Measurements from ENCODE around the gene VAPB. TPM values are rescaled to one million over a fixed set of nuclear protein-coding genes. Genes with fewer than 3 reads are reported as not detected.

Gene VAPB
- total and polyA plus RNA-seq, 10 of the 15 experiments (the other 5 are each of a cell fraction or from before 2014, with no cell fraction given) = 3.2 to 28.6 (median 20.5) TPM

DNA sequence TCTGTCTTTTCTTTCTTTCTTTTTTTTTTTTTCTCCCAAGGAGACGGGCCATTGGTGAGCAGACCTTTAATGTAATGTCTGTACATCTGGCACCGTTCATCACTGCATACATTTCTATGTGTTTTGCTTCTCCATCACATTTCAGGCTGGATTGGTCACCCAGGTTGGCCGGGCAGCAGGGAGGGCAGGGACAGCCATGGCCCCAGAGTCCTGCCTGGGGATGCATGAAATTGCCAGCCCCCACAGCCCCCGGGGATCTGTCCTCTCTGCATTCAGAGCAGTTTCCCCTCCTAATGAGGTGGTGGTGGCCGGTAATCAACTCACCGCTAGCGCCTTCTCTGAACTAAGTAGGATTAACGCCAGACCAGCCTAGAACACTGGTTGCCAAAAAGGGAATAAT is 75.8 kb downstream of the VAPB start:
- SMC1A ChIA-PET (ENCODE audit: uncharacterized antibody, unreplicated experiment) = interaction anchor here (1.1 to 1.3 kb wide), 2 partner anchors 14 to 24 kb away, joined by 3 to 5 read pairs; no protein-coding TSS in a partner anchor
- WGBS (ENCODE audit: insufficient coverage, insufficient replicate concordance, low lambda C conversion rate, missing lambda C conversion rate) = 81% methylated on average over 8 of the region's 8 CpGs

DNA sequence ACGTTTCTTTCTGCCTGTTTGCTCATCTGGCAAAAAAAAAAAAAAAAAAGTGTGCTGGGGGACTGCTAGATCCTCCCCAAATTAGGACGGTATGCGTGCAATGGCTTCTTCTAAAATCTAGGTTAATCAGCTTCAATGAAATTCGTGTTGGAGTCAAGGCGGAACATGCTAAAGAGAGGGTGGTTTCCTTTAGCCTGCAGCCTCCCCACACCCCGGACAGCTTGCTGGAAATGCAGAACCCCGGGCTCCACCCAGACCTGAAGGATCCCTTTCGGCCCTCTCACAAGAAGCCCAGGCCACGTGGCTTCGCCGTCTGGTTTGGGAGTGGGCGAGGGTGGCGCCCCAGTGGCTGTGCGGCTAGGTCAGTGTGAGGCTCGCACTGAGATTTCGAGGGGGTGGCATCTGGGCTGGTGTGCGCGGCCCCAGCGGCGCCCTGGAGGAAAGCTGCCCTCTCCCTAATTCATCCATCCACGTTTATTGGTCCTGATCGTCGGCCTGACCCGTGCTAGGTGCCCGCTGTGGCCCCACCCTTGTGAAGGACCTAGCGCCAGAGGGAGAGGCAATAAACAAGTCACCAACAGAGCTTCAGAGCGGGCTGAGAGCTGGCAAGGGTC is 77.2 kb downstream of the VAPB start:
- ChIA-PET SMC1A (ENCODE audit: uncharacterized antibody, unreplicated experiment) (interaction anchor here (0.5 to 0.6 kb wide), 2 partner anchors 46 to 940 kb away, joined by 3 read pairs; no protein-coding TSS in a partner anchor), CTCF (interaction anchor here (0.5 to 0.6 kb wide), 2 partner anchors 45 to 277 kb away, joined by 3 read pairs; no protein-coding TSS in a partner anchor)
- TF ChIP-seq SRF (IDR thresholded peaks at IDR 0.05; ENCODE audit: low read depth in 2 of 2, low read length in 2 of 2) (no peak), ZNF207 (IDR thresholded peaks at IDR 0.05; ENCODE audit: borderline replicate concordance) (no peak), BCL11A (IDR thresholded peaks at IDR 0.05; ENCODE audit: low read depth, low read length) (no peak), CBX3 (IDR thresholded peaks at IDR 0.05; ENCODE audit: borderline replicate concordance, low read depth) (no peak), KLF5 (IDR thresholded peaks at IDR 0.05; ENCODE audit: partially characterized antibody) (no peak), CHD4 (IDR thresholded peaks at IDR 0.05) (no peak), ZZZ3 (IDR thresholded peaks at IDR 0.05; ENCODE audit: control insufficient read depth, insufficient read length, low read depth) (no peak), MXI1 (IDR thresholded peaks at IDR 0.05; ENCODE audit: low read depth, low read length) (no peak), SREBF2 (IDR thresholded peaks at IDR 0.05; ENCODE audit: low read length) (no peak)
- TF ChIP-seq, protein P1, sequence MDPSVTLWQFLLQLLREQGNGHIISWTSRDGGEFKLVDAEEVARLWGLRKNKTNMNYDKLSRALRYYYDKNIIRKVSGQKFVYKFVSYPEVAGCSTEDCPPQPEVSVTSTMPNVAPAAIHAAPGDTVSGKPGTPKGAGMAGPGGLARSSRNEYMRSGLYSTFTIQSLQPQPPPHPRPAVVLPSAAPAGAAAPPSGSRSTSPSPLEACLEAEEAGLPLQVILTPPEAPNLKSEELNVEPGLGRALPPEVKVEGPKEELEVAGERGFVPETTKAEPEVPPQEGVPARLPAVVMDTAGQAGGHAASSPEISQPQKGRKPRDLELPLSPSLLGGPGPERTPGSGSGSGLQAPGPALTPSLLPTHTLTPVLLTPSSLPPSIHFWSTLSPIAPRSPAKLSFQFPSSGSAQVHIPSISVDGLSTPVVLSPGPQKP (IDR thresholded peaks at IDR 0.05; ENCODE audit: low read depth, low read length) = no peak

More for the DNA sequence above, 75.8 kb downstream of the VAPB start:
- no peak for FAIRE-seq
- H3K4me1 ChIP-seq (ENCODE audit: control insufficient read depth, insufficient read depth, low read length) = peaks cover 4% of the 10 kb centered on the region
- no peaks in the 10 kb centered on the region for H3K27me3 ChIP-seq (replicated peaks in 1 of 2; ENCODE audit: control insufficient read depth in 2 of 2, insufficient read depth in 2 of 2, low read length in 1 of 2)
- no TSS peak for BruUV-seq (replicated peaks)
- POLR2A ChIA-PET = interaction anchor here (0.9 kb wide), 1 partner anchor 11 kb away, joined by 3 read pairs; no protein-coding TSS in a partner anchor
- no peak overlapping the region for H2AFZ ChIP-seq (ENCODE audit: control insufficient read depth, low read depth, low read length)
- intact Hi-C loops (cut with micrococcal nuclease; ENCODE audit: unreplicated experiment) = no loop called here
- CTCF ChIA-PET = no interaction called here
- TF ChIP-seq SREBF2 (IDR thresholded peaks at IDR 0.05; ENCODE audit: low read length) (no peak), SMC3 (IDR thresholded peaks at IDR 0.05; ENCODE audit: borderline replicate concordance, low read length) (no peak), TBL1XR1 (IDR thresholded peaks at IDR 0.05; ENCODE audit: low read depth, low read length) (no peak), SUPT20H (IDR thresholded peaks at IDR 0.05; ENCODE audit: borderline replicate concordance, control insufficient read depth, low read depth, low read length) (no peak), IKZF2 (IDR thresholded peaks at IDR 0.05) (no peak), FOXM1 (IDR thresholded peaks at IDR 0.05; ENCODE audit: low read depth, low read length) (no peak)
- TF ChIP-seq, protein P2, sequence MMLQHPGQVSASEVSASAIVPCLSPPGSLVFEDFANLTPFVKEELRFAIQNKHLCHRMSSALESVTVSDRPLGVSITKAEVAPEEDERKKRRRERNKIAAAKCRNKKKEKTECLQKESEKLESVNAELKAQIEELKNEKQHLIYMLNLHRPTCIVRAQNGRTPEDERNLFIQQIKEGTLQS (IDR thresholded peaks at IDR 0.05; ENCODE audit: borderline replicate concordance, extremely low read depth, low read depth, low read length) = no peak
- TF ChIP-seq, protein P3, sequence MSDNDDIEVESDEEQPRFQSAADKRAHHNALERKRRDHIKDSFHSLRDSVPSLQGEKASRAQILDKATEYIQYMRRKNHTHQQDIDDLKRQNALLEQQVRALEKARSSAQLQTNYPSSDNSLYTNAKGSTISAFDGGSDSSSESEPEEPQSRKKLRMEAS (IDR thresholded peaks at IDR 0.05; ENCODE audit: low read depth, low read length) = no peak
- no peak overlapping the region for H3K4me2 ChIP-seq (ENCODE audit: control insufficient read depth, insufficient read depth)
- H3K9me3 ChIP-seq (replicated peaks; ENCODE audit: control insufficient read depth, insufficient read depth, low read length) = no peaks in the 10 kb centered on the region
- no peak overlapping the region for H3K9ac ChIP-seq (ENCODE audit: control insufficient read depth, insufficient read depth, low read length)
- in situ Hi-C loops (cut with MboI) = loop anchor here (25.0 kb wide), 1 partner anchor 172 kb away; no protein-coding TSS in a partner anchor
- no peak for ATAC-seq
- H3K36me3 ChIP-seq (ENCODE audit: control insufficient read depth in 2 of 2, insufficient read depth in 2 of 2, low read length in 1 of 2) = no peaks in the 10 kb centered on the region
- no peak overlapping the region for H3K27ac ChIP-seq (ENCODE audit: control insufficient read depth, insufficient read depth)
- DNase-seq (ENCODE audit: low read depth, low spot score) = no peak
- no peak overlapping the region for H3K4me3 ChIP-seq
- no peaks in the 10 kb centered on the region for H4K20me1 ChIP-seq (ENCODE audit: control insufficient read depth, insufficient read depth)
- RAD21 ChIA-PET (ENCODE audit: unreplicated experiment) = no interaction called here
- no peaks in the 10 kb centered on the region for H3K79me2 ChIP-seq (ENCODE audit: control insufficient read depth, insufficient read depth, low read length)

More for the DNA sequence above, 77.2 kb downstream of the VAPB start:
- H3K36me3 ChIP-seq (ENCODE audit: control insufficient read depth in 2 of 2, insufficient read depth in 2 of 2, low read length in 1 of 2) = no peaks in the 10 kb centered on the region
- POLR2A ChIA-PET = no interaction called here
- no peak overlapping the region for H2AFZ ChIP-seq (ENCODE audit: control insufficient read depth, low read depth, low read length)
- FAIRE-seq = no peak
- RAD21 ChIA-PET (ENCODE audit: unreplicated experiment) = interaction anchor here (0.6 kb wide), 2 partner anchors 83 to 118 kb away, joined by 3 to 4 read pairs; no protein-coding TSS in a partner anchor
- no peak overlapping the region for H3K4me2 ChIP-seq (ENCODE audit: control insufficient read depth, insufficient read depth)
- no peaks in the 10 kb centered on the region for H3K79me2 ChIP-seq (ENCODE audit: control insufficient read depth, insufficient read depth, low read length)
- no peak for ATAC-seq
- no peak overlapping the region for H3K27ac ChIP-seq (ENCODE audit: control insufficient read depth, insufficient read depth)
- DNase-seq (ENCODE audit: low read depth, low spot score) = no peak
- no peaks in the 10 kb centered on the region for H3K4me1 ChIP-seq (ENCODE audit: control insufficient read depth, insufficient read depth, low read length)
- no peak overlapping the region for H3K9ac ChIP-seq (ENCODE audit: control insufficient read depth, insufficient read depth, low read length)
- H3K9me3 ChIP-seq (replicated peaks; ENCODE audit: control insufficient read depth, insufficient read depth, low read length) = no peaks in the 10 kb centered on the region
- no TSS peak for BruUV-seq (replicated peaks)
- no peak overlapping the region for H3K4me3 ChIP-seq
- no peaks in the 10 kb centered on the region for H4K20me1 ChIP-seq (ENCODE audit: control insufficient read depth, insufficient read depth)
- H3K27me3 ChIP-seq (replicated peaks in 1 of 2; ENCODE audit: control insufficient read depth in 2 of 2, insufficient read depth in 2 of 2, low read length in 1 of 2) = no peaks in the 10 kb centered on the region
- WGBS (ENCODE audit: insufficient coverage, insufficient replicate concordance, low lambda C conversion rate, missing lambda C conversion rate) = 90% methylated on average over 26 of the region's 27 CpGs
- in situ Hi-C loops (cut with MboI) = loop anchor here (25.0 kb wide), 1 partner anchor 171 kb away; no protein-coding TSS in a partner anchor
- intact Hi-C loops (cut with micrococcal nuclease; ENCODE audit: unreplicated experiment) = no loop called here
